ENCODE data around the gene PRR19. TPM values are rescaled to one million over a fixed set of nuclear protein-coding genes. Genes with fewer than 3 reads are reported as not detected.
A peak's percentile ranks its signal among the peaks of the same experiment; 100 is the strongest.
"Not testable (repeated sequence)": the region's sequence is repeated elsewhere in the genome, so short reads cannot be mapped to it uniquely, and the experiment has no call there.

Gene PRR19
- total RNA-seq, 1 experiment from 2014 or later = 3.6 TPM

- POLR2A ChIA-PET (ENCODE audit: low non-redundant PET) = no interaction called here
- intact Hi-C loops (cut with micrococcal nuclease; ENCODE audit: unreplicated experiment) = no loop called here
- TF ChIP-seq EZH2 (IDR thresholded peaks at IDR 0.05; ENCODE audit: borderline replicate concordance, low read depth, low read length, poor library complexity, severe bottlenecking) = no peak
- no peak for TF ChIP-seq CTCF (conservative IDR thresholded peaks at IDR 0.05; ENCODE audit: low read depth, low read length)
These were observed 34.0 kb downstream of the PRR19 start for GRCh38 chr19:42335971-42336370.

DNA sequence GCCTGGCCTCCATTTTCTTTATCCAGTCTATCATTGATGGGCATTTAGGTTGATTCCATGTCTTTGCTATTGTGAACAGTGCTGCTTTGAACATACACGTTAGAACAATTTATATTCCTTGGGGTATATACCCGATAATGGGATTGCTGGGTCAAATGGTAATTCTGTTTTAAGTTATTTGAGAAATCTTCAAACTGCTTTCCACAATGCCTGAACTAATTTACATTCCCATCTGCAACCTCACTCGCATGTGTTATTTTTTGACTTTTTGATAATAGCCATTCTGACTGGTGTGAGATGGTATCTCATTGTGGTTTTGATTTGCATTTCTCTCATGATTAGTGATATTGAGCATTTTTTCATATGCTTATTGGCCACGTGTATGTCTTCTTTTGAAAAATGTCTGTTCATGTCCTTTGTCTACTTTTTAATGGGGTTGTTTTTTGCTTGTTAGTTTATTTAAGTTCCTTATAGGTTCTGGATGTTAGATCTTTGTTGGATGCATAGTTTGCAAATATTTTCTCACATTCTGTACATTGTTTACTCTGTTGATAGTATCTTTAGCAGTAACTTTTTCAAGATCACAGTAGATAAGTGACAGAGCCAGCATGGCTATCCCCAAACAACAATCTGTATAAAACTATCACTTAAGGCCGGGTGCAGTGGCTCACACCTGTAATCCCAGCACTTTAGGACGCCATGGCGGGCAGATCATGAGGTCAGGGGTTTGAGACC lies 37.4 kb downstream of the PRR19 start:
- intact Hi-C loops (cut with micrococcal nuclease; ENCODE audit: unreplicated experiment); H3K9me3 ChIP-seq (ENCODE audit: low read depth, low read length, poor library complexity, severe bottlenecking); DNase-seq (ENCODE audit: low spot score); BruUV-seq (replicated peaks); POLR2A ChIA-PET (ENCODE audit: low non-redundant PET); H3K4me1 ChIP-seq (ENCODE audit: insufficient read depth, low read length, poor library complexity, severe bottlenecking); CTCF ChIA-PET; H3K27ac ChIP-seq (ENCODE audit: low read depth, low read length, poor library complexity, severe bottlenecking); H3K36me3 ChIP-seq (ENCODE audit: insufficient read depth, low read length, poor library complexity, severe bottlenecking); H3K4me3 ChIP-seq (ENCODE audit: low read depth, low read length, poor library complexity, severe bottlenecking); H3K27me3 ChIP-seq (replicated peaks; ENCODE audit: insufficient read depth, low read depth, low read length, poor library complexity): not testable (repeated sequence)

More at GRCh38 chr19:42335971-42336370, 34.0 kb downstream of the PRR19 start:
- CTCF ChIA-PET = no interaction called here
- H3K27ac ChIP-seq (ENCODE audit: low read depth, low read length, poor library complexity, severe bottlenecking) = peak overlapping the region; percentile 23
- no TSS peak for BruUV-seq (replicated peaks)
- H3K4me1 ChIP-seq (ENCODE audit: insufficient read depth, low read length, poor library complexity, severe bottlenecking) = no peaks in the 10 kb centered on the region
- H3K27me3 ChIP-seq (replicated peaks; ENCODE audit: insufficient read depth, low read depth, low read length, poor library complexity) = no peaks in the 10 kb centered on the region
- H3K36me3 ChIP-seq (ENCODE audit: insufficient read depth, low read length, poor library complexity, severe bottlenecking) = peaks cover 3% of the 10 kb centered on the region
- no peak for DNase-seq (ENCODE audit: low spot score)
- H3K9me3 ChIP-seq (ENCODE audit: low read depth, low read length, poor library complexity, severe bottlenecking) = no peaks in the 10 kb centered on the region
- H3K4me3 ChIP-seq (ENCODE audit: low read depth, low read length, poor library complexity, severe bottlenecking) = no peak overlapping the region

DNA sequence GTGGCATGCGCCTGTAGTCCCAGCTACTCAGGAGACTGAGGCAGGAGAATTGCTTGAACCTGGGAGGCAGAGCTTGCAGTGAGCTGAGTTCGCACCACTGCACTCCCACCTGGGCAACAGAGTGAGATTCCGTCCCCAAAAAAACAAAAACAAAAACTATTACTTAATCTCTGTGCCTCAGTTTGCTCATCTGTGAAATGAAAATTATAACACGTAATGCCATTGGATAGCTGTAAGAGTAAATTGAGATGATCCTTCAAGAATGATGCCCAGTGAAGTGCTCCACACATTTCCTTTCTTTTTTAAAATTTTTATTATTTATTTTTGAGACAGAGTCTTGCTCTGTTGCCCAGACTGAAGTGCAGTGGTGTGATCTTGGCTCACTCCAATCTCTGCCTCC lies 38.0 kb downstream of the PRR19 start:
- H3K27me3 ChIP-seq (replicated peaks; ENCODE audit: insufficient read depth, low read depth, low read length, poor library complexity); DNase-seq (ENCODE audit: low spot score); H3K4me3 ChIP-seq (ENCODE audit: low read depth, low read length, poor library complexity, severe bottlenecking); BruUV-seq (replicated peaks); H3K27ac ChIP-seq (ENCODE audit: low read depth, low read length, poor library complexity, severe bottlenecking); H3K9me3 ChIP-seq (ENCODE audit: low read depth, low read length, poor library complexity, severe bottlenecking); intact Hi-C loops (cut with micrococcal nuclease; ENCODE audit: unreplicated experiment); H3K36me3 ChIP-seq (ENCODE audit: insufficient read depth, low read length, poor library complexity, severe bottlenecking); H3K4me1 ChIP-seq (ENCODE audit: insufficient read depth, low read length, poor library complexity, severe bottlenecking); POLR2A ChIA-PET (ENCODE audit: low non-redundant PET): not testable (repeated sequence)
- CTCF ChIA-PET = interaction anchor here (0.6 kb wide), 1 partner anchor 44 kb away, joined by 14 read pairs; no protein-coding TSS in a partner anchor

DNA sequence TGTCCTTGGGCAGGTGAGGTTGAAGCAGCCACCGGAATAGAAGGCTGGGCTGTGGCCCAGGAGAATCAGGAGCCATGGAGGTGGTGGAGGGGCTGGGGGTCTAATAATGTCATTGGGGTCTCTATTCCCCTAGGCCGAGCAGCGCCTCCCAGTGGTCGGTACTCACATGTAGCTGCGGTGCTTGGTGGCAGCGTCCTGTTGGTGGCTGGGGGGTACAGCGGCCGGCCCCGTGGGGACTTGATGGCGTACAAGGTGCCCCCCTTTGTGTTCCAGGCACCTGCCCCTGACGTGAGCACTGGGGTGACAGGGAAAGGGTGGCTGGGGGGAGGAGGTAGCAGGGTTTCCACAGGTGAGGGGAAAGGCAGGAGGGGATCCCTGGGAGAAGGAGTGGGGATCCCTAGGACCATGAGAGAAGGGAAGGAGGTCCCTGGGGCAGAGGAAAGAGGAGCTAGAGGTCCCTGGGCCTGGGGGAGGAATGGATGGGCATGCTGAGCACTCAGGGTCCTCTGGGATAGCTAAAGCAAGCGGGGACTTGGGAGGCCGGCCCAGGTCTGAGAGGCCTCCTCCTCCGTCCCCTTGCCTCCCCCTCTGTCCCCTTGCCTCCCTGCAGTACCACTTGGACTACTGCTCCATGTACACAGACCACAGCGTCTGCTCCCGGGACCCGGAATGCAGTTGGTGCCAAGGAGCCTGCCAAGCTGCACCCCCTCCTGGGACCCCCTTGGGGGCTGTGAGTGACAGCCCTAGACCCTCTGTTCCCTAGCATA lies 41.6 kb downstream of the PRR19 start:
- TF ChIP-seq CTCF (conservative IDR thresholded peaks at IDR 0.05; ENCODE audit: low read depth, low read length) (peak; percentile 52), EZH2 (IDR thresholded peaks at IDR 0.05; ENCODE audit: borderline replicate concordance, low read depth, low read length, poor library complexity, severe bottlenecking) (no peak)
- Histone ChIP-seq H3K27me3 (replicated peaks; ENCODE audit: insufficient read depth, low read depth, low read length, poor library complexity) (no peaks in the 10 kb centered on the region), H3K9me3 (ENCODE audit: low read depth, low read length, poor library complexity, severe bottlenecking) (no peaks in the 10 kb centered on the region), H3K4me1 (ENCODE audit: insufficient read depth, low read length, poor library complexity, severe bottlenecking) (no peaks in the 10 kb centered on the region), H3K27ac (ENCODE audit: low read depth, low read length, poor library complexity, severe bottlenecking) (no peak overlapping the region), H3K36me3 (ENCODE audit: insufficient read depth, low read length, poor library complexity, severe bottlenecking) (peaks cover 5% of the 10 kb centered on the region), H3K4me3 (ENCODE audit: low read depth, low read length, poor library complexity, severe bottlenecking) (no peak overlapping the region)
- POLR2A ChIA-PET (ENCODE audit: low non-redundant PET) = no interaction called here
- intact Hi-C loops (cut with micrococcal nuclease; ENCODE audit: unreplicated experiment) = no loop called here
- no TSS peak for BruUV-seq (replicated peaks)
- CTCF ChIA-PET = interaction anchor here (0.6 kb wide), 2 partner anchors 48 to 994 kb away, joined by 3 to 5 read pairs; no protein-coding TSS in a partner anchor
- DNase-seq (ENCODE audit: low spot score) = no peak
